Endothelial cell (in vitro differentiated cells): ENCODE results near the gene CELA3A. TPM values are rescaled to one million over a fixed set of nuclear protein-coding genes. Genes with fewer than 3 reads are reported as not detected.

Experiments
- DNase-seq: peaks from one replicate; pipeline ENCODE4 v3.0.0; 2021; ENCODE audit warnings: low spot score
- H3K27ac Mint-ChIP-seq: one replicate; pipeline ENCODE4 v1.8.0; 2021; ENCODE audit warnings: mixed read lengths, inconsistent platforms; ENCODE audit not compliant: unreplicated experiment
- H3K27me3 Mint-ChIP-seq: one replicate; pipeline ENCODE4 v1.8.0; 2021; ENCODE audit warnings: mild to moderate bottlenecking, moderate library complexity, mixed read lengths, inconsistent platforms; ENCODE audit not compliant: unreplicated experiment
- H3K36me3 Mint-ChIP-seq: one replicate; pipeline ENCODE4 v1.8.0; 2021; ENCODE audit warnings: mild to moderate bottlenecking, low read depth, mixed read lengths, inconsistent platforms; ENCODE audit not compliant: unreplicated experiment
- H3K4me1 Mint-ChIP-seq: one replicate; pipeline ENCODE4 v1.8.0; 2021; ENCODE audit warnings: mild to moderate bottlenecking, mixed read lengths, inconsistent platforms; ENCODE audit not compliant: unreplicated experiment
- H3K4me3 Mint-ChIP-seq: one replicate; pipeline ENCODE4 v1.8.0; 2021; ENCODE audit warnings: mild to moderate bottlenecking, mixed read lengths, inconsistent platforms; ENCODE audit not compliant: unreplicated experiment
- H3K9me3 Mint-ChIP-seq: one replicate; pipeline ENCODE4 v1.8.0; 2021; ENCODE audit warnings: mixed read lengths, inconsistent platforms; ENCODE audit not compliant: unreplicated experiment
- total RNA-seq: library from RNA; stranded (reverse); fragmentation: NEBNext Ultra II Directional; extraction: Animal tissue kit (Norgen Biotek cat#: 25700); gene quantifications from one replicate; pipeline ENCODE4 v1.2.1, GENCODE V29; 2021; ENCODE audit not compliant: unreplicated experiment
- TF ChIP-seq, protein P1 (sequence below): fragments of 200-600 bp; sonication (generic); IDR thresholded peaks from one replicate; pipeline ENCODE4 v1.5.0; 2021; ENCODE audit warnings: antibody characterized with exemption; ENCODE audit not compliant: unreplicated experiment

Gene CELA3A
- total RNA-seq, 1 donor from 2014 or later, result not detected

DNA sequence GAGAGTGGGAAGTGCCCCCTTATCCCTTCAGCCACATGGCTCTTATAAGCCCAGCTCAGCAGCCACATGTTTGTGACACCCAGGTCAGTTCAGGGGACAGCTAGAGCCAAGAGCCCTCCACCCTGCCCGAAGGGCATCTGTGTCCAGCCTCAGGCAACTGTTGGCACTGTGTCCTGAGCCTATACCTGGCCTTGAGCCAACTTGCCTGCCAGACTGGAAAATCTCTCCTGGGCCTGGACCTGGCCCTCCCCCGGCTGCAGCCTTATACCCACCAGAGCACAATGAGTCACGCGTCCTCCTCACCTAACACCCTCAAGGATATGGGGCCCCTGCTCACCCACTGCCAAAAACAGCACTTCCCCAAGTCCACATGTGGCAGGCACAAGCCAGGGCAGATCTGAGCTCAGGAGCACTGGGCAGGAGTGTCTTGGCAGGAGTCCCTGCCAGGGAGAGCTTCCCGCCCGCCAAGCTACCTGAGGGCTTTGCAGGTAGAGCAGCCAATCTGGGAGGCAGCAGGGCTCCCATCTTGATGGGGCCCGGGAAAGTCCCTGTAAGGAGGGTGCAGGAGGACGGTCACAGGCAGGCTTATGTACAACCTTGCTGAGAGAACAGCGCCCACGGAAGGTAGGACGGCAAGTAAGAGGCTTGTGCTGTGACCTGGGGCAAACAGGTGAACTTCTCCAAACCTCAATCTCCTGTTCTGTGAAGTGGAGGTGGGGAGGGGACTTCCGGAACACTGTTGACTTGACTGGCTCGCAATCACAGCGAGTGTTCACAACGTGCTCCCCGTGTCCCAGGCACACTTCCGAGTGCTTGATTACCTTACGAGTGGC is 44.5 kb upstream of the CELA3A start:
- H3K4me1 Mint-ChIP-seq, result peaks cover 44% of the 10 kb centered on the region
- TF ChIP-seq, protein P1, sequence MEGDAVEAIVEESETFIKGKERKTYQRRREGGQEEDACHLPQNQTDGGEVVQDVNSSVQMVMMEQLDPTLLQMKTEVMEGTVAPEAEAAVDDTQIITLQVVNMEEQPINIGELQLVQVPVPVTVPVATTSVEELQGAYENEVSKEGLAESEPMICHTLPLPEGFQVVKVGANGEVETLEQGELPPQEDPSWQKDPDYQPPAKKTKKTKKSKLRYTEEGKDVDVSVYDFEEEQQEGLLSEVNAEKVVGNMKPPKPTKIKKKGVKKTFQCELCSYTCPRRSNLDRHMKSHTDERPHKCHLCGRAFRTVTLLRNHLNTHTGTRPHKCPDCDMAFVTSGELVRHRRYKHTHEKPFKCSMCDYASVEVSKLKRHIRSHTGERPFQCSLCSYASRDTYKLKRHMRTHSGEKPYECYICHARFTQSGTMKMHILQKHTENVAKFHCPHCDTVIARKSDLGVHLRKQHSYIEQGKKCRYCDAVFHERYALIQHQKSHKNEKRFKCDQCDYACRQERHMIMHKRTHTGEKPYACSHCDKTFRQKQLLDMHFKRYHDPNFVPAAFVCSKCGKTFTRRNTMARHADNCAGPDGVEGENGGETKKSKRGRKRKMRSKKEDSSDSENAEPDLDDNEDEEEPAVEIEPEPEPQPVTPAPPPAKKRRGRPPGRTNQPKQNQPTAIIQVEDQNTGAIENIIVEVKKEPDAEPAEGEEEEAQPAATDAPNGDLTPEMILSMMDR, result no peak
- no peak overlapping the region for H3K4me3 Mint-ChIP-seq
- H3K36me3 Mint-ChIP-seq, result no peaks in the 10 kb centered on the region
- H3K27ac Mint-ChIP-seq, result peak overlapping the region; percentile 97
- no peak for DNase-seq
- peaks cover 8% of the 10 kb centered on the region for H3K27me3 Mint-ChIP-seq
- H3K9me3 Mint-ChIP-seq, result no peaks in the 10 kb centered on the region

DNA sequence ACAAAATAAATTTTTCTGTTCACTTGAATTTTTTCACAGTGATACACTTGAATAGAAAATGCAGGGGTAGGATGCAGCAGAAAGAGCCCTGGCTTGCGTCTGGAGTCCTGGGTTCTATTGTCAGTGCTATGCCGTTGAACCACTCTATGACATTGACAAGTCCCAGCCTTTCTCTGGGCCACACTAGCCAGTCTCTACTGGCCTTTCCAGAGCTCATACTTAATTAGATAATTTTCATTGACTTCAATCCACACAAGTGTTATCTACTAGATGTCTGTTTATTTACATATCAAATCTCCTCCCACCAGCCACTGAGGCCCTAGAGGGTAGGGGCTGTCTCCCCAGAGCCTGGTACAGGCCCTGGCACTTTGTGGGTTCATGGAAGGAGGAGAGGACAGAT is 40.1 kb upstream of the CELA3A start:
- DNase-seq, result no peak
- Mint-ChIP-seq H3K4me1 (peaks cover 45% of the 10 kb centered on the region), H3K27ac (no peak overlapping the region), H3K9me3 (no peaks in the 10 kb centered on the region), H3K27me3 (peaks cover 6% of the 10 kb centered on the region), H3K36me3 (no peaks in the 10 kb centered on the region), H3K4me3 (no peak overlapping the region)
- TF ChIP-seq, protein P1, result no peak

DNA sequence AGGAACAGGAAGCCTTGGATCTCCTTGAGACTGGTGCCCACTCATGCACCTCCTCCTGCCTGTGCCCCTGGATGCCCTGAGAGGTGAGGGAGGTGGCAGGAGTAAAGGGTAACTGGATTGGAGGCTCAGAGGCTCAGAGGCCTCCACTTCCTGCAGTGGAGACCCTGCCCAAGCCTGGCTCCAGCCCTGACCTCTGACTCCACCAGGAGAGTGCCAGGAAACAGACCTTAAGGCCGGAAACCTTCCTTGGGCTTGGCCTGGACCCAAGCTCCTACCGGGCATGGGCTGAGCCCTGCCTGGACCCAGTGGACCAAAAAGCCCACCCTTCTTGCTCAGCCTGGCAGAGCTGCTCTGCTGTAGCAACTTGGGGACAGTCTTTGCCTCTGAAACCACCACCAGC is 39.7 kb upstream of the CELA3A start:
- Mint-ChIP-seq H3K4me3 (no peak overlapping the region), H3K4me1 (peaks cover 40% of the 10 kb centered on the region), H3K9me3 (no peaks in the 10 kb centered on the region), H3K27me3 (peaks cover 6% of the 10 kb centered on the region), H3K36me3 (no peaks in the 10 kb centered on the region), H3K27ac (no peak overlapping the region)
- DNase-seq, result no peak
- TF ChIP-seq, protein P1, result no peak

DNA sequence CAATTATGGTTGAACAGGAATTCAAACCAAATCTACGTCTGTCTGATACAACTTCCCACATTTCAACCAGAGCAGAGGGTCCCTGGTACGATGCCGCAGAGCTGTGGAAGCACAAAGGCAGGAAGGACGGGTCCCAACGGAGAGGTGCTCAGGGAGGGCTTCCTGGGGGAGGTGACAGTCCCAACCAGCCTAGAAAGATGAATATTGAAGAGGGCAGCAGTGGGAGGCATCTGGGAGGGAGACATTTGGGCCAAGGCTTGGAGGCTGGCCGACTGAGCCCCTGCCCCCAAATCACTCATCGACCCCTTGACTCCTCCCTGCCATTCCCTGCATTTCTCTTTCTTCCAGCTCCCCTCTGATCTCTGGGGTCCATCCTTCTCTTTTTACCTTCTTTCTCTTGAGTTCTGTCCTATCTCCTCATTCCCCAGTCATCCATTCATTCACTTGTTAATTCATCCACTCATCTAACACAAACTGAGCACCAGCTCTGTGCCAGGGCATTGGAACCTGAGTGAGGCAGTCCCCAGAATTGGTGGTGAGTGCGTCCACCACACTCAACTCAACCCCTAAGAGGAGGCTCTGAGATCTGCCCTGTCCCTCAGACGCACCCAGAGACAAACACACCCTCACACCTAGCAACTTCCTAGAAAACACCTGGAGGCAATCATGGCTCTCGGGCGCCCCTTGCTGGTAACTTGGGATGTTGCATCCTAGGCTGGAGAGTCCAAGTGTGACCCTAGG is 37.8 kb upstream of the CELA3A start:
- Mint-ChIP-seq H3K4me1 (peaks cover 25% of the 10 kb centered on the region), H3K27ac (peak overlapping the region; percentile 85), H3K4me3 (no peak overlapping the region), H3K9me3 (no peaks in the 10 kb centered on the region), H3K27me3 (no peaks in the 10 kb centered on the region), H3K36me3 (no peaks in the 10 kb centered on the region)
- TF ChIP-seq, protein P1, result peak; percentile 95
- peak; percentile 87 for DNase-seq
